ENCODE data around the gene JMJD1C. TPM values are rescaled to one million over a fixed set of nuclear protein-coding genes. Genes with fewer than 3 reads are reported as not detected.

The JMJD1C gene
- total and polyA plus RNA-seq, 10 of the 15 experiments (the other 5 are each of a cell fraction or from before 2014, with no cell fraction given) = 31.2 to 83.3 (median 49.5) TPM

DNA sequence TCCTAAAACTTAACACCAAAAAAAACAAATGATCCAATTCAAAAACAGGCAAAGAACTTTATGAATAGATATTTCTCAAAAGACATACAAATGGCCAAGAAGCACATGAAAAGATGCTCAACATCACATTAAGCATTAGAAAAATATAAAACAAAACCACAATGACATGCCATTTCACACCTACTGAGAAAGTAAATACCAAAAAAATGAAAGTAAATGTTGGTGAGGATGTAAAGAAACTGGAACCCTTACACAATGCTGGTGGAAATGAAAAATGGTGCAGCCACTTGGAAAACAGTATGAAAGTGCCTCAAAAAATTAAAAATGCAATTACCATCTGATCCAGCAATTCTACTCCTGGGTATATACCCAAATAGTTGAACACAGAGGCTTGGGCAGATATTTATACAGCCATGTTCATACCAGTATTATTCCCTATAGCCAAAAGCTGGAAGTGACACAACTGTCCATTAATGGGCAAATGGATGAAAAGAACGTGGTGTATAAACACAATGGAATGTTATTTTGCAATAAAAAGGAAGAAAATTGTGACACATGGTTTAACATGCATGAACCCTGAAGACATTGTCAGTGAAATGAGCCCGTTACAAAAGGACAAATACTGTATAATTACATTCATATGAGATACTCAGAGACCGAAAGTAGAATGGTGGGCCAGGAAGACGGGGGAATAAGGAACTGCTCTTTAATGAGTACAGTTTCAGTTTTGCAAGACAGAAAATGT lies 89.0 kb downstream of the JMJD1C start (continued):
- TF ChIP-seq IKZF1 (conservative IDR thresholded peaks at IDR 0.05) (peak; percentile 49), FOXM1 (IDR thresholded peaks at IDR 0.05; ENCODE audit: low read depth, low read length) (no peak), BHLHE40 (IDR thresholded peaks at IDR 0.05; ENCODE audit: borderline replicate concordance in 1 of 2, low read depth in 2 of 2, low read length in 1 of 2) (no peak), JUNB (IDR thresholded peaks at IDR 0.05) (0 out of 2 replicates have a peak, but pooled peaks have one; percentile 7), NFXL1 (IDR thresholded peaks at IDR 0.05; ENCODE audit: borderline replicate concordance) (no peak), IRF4 (IDR thresholded peaks at IDR 0.05; ENCODE audit: low read depth, low read length) (peak; percentile 55; the same call in 1 of the 2 replicates), MYC (IDR thresholded peaks at IDR 0.05; ENCODE audit: insufficient read depth, insufficient read length, insufficient replicate concordance, low read length, severe bottlenecking) (no peak), CBX3 (IDR thresholded peaks at IDR 0.05; ENCODE audit: borderline replicate concordance, low read depth) (no peak), TBL1XR1 (IDR thresholded peaks at IDR 0.05; ENCODE audit: low read depth, low read length) (no peak), LARP7 (IDR thresholded peaks at IDR 0.05) (no peak), RUNX3 (IDR thresholded peaks at IDR 0.05; ENCODE audit: low read length) (peak; percentile 54; the same call in 1 of the 2 replicates), CEBPB (IDR thresholded peaks at IDR 0.05; ENCODE audit: borderline replicate concordance in 1 of 2, low read depth in 2 of 2, low read length in 2 of 2) (no peak), RAD21 (IDR thresholded peaks at IDR 0.05; ENCODE audit: insufficient read depth, low read depth, low read length) (no peak), CBFB (IDR thresholded peaks at IDR 0.05; ENCODE audit: low read depth) (0 out of 2 replicates have a peak, but pooled peaks have one; percentile 22), RFX5 (IDR thresholded peaks at IDR 0.05; ENCODE audit: low read depth, low read length) (no peak), SIX5 (IDR thresholded peaks at IDR 0.05; ENCODE audit: low read depth, low read length, severe bottlenecking) (no peak)
- TF ChIP-seq, protein P1, sequence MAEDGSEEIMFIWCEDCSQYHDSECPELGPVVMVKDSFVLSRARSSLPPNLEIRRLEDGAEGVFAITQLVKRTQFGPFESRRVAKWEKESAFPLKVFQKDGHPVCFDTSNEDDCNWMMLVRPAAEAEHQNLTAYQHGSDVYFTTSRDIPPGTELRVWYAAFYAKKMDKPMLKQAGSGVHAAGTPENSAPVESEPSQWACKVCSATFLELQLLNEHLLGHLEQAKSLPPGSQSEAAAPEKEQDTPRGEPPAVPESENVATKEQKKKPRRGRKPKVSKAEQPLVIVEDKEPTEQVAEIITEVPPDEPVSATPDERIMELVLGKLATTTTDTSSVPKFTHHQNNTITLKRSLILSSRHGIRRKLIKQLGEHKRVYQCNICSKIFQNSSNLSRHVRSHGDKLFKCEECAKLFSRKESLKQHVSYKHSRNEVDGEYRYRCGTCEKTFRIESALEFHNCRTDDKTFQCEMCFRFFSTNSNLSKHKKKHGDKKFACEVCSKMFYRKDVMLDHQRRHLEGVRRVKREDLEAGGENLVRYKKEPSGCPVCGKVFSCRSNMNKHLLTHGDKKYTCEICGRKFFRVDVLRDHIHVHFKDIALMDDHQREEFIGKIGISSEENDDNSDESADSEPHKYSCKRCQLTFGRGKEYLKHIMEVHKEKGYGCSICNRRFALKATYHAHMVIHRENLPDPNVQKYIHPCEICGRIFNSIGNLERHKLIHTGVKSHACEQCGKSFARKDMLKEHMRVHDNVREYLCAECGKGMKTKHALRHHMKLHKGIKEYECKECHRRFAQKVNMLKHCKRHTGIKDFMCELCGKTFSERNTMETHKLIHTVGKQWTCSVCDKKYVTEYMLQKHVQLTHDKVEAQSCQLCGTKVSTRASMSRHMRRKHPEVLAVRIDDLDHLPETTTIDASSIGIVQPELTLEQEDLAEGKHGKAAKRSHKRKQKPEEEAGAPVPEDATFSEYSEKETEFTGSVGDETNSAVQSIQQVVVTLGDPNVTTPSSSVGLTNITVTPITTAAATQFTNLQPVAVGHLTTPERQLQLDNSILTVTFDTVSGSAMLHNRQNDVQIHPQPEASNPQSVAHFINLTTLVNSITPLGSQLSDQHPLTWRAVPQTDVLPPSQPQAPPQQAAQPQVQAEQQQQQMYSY (CRISPR knock-in tag; IDR thresholded peaks at IDR 0.05) = no peak
- TF ChIP-seq, protein P2, sequence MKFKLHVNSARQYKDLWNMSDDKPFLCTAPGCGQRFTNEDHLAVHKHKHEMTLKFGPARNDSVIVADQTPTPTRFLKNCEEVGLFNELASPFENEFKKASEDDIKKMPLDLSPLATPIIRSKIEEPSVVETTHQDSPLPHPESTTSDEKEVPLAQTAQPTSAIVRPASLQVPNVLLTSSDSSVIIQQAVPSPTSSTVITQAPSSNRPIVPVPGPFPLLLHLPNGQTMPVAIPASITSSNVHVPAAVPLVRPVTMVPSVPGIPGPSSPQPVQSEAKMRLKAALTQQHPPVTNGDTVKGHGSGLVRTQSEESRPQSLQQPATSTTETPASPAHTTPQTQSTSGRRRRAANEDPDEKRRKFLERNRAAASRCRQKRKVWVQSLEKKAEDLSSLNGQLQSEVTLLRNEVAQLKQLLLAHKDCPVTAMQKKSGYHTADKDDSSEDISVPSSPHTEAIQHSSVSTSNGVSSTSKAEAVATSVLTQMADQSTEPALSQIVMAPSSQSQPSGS (IDR thresholded peaks at IDR 0.05; ENCODE audit: low read length) = no peak
- TF ChIP-seq, protein P3, sequence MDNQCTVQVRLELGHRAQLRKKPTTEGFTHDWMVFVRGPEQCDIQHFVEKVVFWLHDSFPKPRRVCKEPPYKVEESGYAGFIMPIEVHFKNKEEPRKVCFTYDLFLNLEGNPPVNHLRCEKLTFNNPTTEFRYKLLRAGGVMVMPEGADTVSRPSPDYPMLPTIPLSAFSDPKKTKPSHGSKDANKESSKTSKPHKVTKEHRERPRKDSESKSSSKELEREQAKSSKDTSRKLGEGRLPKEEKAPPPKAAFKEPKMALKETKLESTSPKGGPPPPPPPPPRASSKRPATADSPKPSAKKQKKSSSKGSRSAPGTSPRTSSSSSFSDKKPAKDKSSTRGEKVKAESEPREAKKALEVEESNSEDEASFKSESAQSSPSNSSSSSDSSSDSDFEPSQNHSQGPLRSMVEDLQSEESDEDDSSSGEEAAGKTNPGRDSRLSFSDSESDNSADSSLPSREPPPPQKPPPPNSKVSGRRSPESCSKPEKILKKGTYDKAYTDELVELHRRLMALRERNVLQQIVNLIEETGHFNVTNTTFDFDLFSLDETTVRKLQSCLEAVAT (IDR thresholded peaks at IDR 0.05) = no peak
- TF ChIP-seq, protein P4, sequence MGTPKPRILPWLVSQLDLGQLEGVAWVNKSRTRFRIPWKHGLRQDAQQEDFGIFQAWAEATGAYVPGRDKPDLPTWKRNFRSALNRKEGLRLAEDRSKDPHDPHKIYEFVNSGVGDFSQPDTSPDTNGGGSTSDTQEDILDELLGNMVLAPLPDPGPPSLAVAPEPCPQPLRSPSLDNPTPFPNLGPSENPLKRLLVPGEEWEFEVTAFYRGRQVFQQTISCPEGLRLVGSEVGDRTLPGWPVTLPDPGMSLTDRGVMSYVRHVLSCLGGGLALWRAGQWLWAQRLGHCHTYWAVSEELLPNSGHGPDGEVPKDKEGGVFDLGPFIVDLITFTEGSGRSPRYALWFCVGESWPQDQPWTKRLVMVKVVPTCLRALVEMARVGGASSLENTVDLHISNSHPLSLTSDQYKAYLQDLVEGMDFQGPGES (IDR thresholded peaks at IDR 0.05) = no peak
- TF ChIP-seq, protein P5, sequence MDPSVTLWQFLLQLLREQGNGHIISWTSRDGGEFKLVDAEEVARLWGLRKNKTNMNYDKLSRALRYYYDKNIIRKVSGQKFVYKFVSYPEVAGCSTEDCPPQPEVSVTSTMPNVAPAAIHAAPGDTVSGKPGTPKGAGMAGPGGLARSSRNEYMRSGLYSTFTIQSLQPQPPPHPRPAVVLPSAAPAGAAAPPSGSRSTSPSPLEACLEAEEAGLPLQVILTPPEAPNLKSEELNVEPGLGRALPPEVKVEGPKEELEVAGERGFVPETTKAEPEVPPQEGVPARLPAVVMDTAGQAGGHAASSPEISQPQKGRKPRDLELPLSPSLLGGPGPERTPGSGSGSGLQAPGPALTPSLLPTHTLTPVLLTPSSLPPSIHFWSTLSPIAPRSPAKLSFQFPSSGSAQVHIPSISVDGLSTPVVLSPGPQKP (IDR thresholded peaks at IDR 0.05; ENCODE audit: low read depth, low read length) = no peak

Measured in GM12878 (cell line).